Psoas muscle (tissue), 8 donors: Measurements from ENCODE around the gene TENM4. TPM values are rescaled to one million over a fixed set of nuclear protein-coding genes. Genes with fewer than 3 reads are reported as not detected.

Source experiments
- ATAC-seq, 4 donors: fragments of 200-7000 bp; cut with Tn5 transposase; one replicate each; pipeline ENCODE4 v1.9.1; 2020; ENCODE audit warnings: moderate library complexity in 3 of 4, mild to moderate bottlenecking in 2 of 4
- DNase-seq, 2 donors: peaks; one replicate each; pipeline ENCODE4 v3.0.0-alpha.2; 2020
- H3K27ac ChIP-seq: fragments of 200-600 bp; one replicate; pipeline ENCODE4 v1.8.0; 2022
- H3K27me3 ChIP-seq, 3 donors: fragments of 200-600 bp in 1 of 3; one replicate each; pipeline versions ENCODE4 v1.6.1 to v1.8.0; 2013 to 2022; ENCODE audit warnings: low read length in 2 of 3, mild to moderate bottlenecking in 2 of 3, moderate library complexity in 1 of 3; ENCODE audit not compliant: insufficient read depth in 3 of 3
- H3K36me3 ChIP-seq, 2 donors: fragments of 200-600 bp in 1 of 2; one replicate each; pipeline versions ENCODE4 v1.6.1 to v1.8.0; 2013 to 2022; ENCODE audit warnings: low read depth in 1 of 2, mild to moderate bottlenecking in 1 of 2, moderate library complexity in 1 of 2; ENCODE audit not compliant: insufficient read depth in 1 of 2
- H3K4me1 ChIP-seq: fragments of 200-600 bp; one replicate; pipeline ENCODE4 v1.8.0; 2022
- H3K4me3 ChIP-seq: fragments of 200-600 bp; one replicate; pipeline ENCODE4 v1.8.0; 2022; ENCODE audit warnings: mild to moderate bottlenecking
- H3K9me3 ChIP-seq: fragments of 200-600 bp; one replicate; pipeline ENCODE4 v1.8.0; 2022
- WGBS, 3 donors: extraction: QIAGEN DNeasy Blood & Tissue Kit; methylation state at CpG; one replicate each; pipeline versions ENCODE4 v1.1.6 to v1.1.7; 2013; 5-methylcytosine and 5-hydroxymethylcytosine counted together
- intact Hi-C, 2 donors: fragments of 100-400 bp; cut with DNase I; formaldehyde crosslinking; loops; one replicate each; pipeline versions ENCODE4 v1.11.0 to v1.14.2; 2022
- polyA plus RNA-seq, 3 donors: library from polyadenylated mRNA; stranded (reverse); fragments of 200-250 nt; gene quantifications; one replicate each; pipeline ENCODE4 v1.2.3, GENCODE V29; 2013
- total RNA-seq, 4 donors: library from RNA; stranded (reverse); fragmentation: NEBNext Ultra II Directional in 2 of 4; extraction: Animal tissue kit (Norgen Biotek cat#: 25700) in 2 of 4; gene quantifications; one replicate each; pipeline versions ENCODE4 v1.2.1 to v1.2.4, GENCODE V29; 2021 to 2023
- TF ChIP-seq, protein P1 (sequence below): fragments of 200-600 bp; IDR thresholded peaks from one replicate; pipeline ENCODE4 v1.8.0; 2022; ENCODE audit warnings: antibody characterized with exemption
- donor health status: healthy with polysubstance abuse.
- donor health status: DM: no; HTN: no; CAD: no; lungs with moderate emphysema.
- donor health status: Bipolar disorder and iron deficiency.
- donor health status: healthy.
- donor health status: DM: yes; HTN: yes; CAD: no.
- donor health status: DM: no; HTN: no; CAD: no.
- donor health status: DM: no; HTN: no; CAD: no.
- donor health status: DM: yes; HTN: yes; CAD: no.

Gene TENM4
- total and polyA plus RNA-seq, 7 donors = 0.05 to 1.7 (median 0.48) TPM

DNA sequence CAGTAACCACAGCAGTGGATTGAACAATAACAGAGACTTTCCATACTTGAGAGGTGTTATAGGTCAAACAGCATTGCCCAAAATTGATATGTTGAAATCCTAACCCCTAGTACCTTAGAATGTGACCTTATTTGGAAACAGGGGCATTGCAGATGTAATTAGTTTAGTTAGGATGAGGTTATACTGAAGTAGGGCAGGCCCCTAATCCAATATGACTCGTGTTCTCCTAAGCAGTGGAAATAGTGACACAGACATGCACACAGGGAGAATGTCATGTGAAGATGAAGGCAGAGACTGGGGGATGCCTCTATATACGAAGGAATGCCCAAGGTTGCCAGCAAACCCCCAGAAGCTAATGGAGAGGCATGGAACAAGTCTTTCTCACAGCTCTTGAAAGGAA lies 270.5 kb downstream of the TENM4 start:
- no peaks in the 10 kb centered on the region for H3K27me3 ChIP-seq
- no peak overlapping the region for H3K27ac ChIP-seq
- H3K36me3 ChIP-seq = no peaks in the 10 kb centered on the region
- ATAC-seq = no peak
- DNase-seq = no peak
- no peaks in the 10 kb centered on the region for H3K9me3 ChIP-seq
- WGBS, 3 donors = 74 to 92% (median 82%) methylated on average over 2 of the region's 2 CpGs
- intact Hi-C loops = no loop called here
- TF ChIP-seq, protein P1, sequence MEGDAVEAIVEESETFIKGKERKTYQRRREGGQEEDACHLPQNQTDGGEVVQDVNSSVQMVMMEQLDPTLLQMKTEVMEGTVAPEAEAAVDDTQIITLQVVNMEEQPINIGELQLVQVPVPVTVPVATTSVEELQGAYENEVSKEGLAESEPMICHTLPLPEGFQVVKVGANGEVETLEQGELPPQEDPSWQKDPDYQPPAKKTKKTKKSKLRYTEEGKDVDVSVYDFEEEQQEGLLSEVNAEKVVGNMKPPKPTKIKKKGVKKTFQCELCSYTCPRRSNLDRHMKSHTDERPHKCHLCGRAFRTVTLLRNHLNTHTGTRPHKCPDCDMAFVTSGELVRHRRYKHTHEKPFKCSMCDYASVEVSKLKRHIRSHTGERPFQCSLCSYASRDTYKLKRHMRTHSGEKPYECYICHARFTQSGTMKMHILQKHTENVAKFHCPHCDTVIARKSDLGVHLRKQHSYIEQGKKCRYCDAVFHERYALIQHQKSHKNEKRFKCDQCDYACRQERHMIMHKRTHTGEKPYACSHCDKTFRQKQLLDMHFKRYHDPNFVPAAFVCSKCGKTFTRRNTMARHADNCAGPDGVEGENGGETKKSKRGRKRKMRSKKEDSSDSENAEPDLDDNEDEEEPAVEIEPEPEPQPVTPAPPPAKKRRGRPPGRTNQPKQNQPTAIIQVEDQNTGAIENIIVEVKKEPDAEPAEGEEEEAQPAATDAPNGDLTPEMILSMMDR = no peak
- no peaks in the 10 kb centered on the region for H3K4me1 ChIP-seq
- H3K4me3 ChIP-seq = no peak overlapping the region

DNA sequence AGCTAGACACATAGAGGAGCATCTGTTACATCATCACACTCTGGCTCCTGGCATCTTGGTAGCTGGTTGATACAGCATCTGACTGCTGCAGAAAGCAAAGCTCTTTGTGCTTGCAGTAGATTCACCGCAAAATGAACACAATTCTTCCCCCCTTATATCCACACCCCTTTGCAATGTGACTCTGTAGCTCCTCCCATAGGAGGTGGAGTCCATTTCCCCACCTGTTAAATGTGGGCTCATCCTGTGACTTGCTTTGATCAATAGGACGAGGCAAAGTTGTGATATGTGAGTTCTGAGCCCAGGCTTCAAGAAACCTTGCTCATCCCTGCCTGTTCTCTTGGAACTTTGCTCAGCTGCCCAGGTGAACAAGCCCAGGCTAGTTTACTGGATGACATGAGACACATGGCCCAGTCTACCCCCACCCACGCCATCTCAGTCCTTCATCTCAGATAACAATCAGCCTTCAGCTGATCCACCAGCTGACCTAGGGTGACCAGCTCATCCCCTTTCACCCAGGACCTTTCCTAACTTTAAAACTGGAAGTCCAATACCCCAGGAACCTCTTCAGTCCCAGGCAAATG lies 272.2 kb downstream of the TENM4 start:
- Histone ChIP-seq H3K36me3 (no peaks in the 10 kb centered on the region), H3K4me3 (no peak overlapping the region), H3K27me3 (no peaks in the 10 kb centered on the region), H3K4me1 (no peaks in the 10 kb centered on the region), H3K9me3 (no peaks in the 10 kb centered on the region), H3K27ac (no peak overlapping the region)
- intact Hi-C loops = no loop called here
- WGBS, 3 donors = 28 to 59% (median 49%) methylated on average over 3 of the region's 3 CpGs
- ATAC-seq (no peak), DNase-seq (no peak)
- TF ChIP-seq, protein P1 = no peak

DNA sequence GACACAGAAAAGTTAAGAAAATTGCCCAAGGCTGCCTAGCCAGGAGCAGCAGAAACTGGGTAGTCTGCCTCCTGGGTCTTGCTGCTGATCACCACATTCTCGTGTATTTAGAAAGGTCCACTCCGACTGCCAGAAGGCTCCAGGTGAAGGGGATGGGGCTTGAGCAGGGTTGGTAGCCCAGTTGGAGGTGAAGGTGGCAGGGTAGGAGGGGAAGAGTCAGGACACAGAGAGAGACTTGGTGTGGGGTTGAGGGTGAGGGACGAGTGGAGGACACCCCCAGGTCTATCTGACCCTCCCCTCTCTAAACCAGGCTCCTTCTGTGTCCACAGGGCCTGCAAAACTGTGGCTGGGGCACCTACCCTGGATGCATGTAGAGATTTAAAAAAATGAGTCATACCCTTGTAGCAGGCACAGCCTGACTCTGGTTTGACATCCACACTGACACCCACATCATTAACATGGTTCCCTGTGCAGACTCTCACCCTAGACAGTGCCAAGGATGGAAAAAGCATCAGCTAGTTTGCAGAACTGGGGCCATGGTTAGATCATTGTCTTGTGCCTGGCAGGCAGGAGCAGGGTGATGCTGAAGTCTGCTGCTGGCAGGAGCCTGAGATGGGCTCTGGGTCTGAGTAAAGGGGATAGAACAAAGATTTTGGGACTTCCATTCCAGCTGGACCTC lies 273.2 kb downstream of the TENM4 start:
- no peak for ATAC-seq
- TF ChIP-seq, protein P1 = no peak
- Histone ChIP-seq H3K36me3 (no peaks in the 10 kb centered on the region), H3K4me1 (no peaks in the 10 kb centered on the region), H3K4me3 (no peak overlapping the region), H3K27me3 (no peaks in the 10 kb centered on the region), H3K27ac (no peak overlapping the region), H3K9me3 (no peaks in the 10 kb centered on the region)
- WGBS, 3 donors = 79 to 84% (median 83%) methylated on average over 3 of the region's 3 CpGs
- intact Hi-C loops = no loop called here
- DNase-seq = no peak

DNA sequence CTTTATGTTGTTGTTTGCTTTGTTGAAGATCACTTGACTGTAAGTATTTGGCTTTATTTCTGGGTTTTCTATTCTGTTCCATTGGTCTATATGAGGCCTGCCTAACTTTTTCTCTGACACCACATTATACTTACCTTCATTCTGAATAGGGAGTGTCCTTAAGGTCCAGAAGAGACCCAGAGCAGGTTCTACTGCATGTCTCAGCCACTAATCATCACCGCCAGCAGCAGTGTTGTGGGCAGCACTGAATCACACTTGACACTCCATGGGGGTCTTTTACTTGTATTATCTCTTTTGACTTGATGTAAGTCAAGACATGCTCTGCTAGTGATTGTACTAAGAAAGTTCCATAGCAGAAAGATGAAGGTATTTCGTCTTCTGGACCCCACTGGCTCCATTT lies 274.9 kb downstream of the TENM4 start:
- TF ChIP-seq, protein P1 = no peak
- no peaks in the 10 kb centered on the region for H3K9me3 ChIP-seq
- WGBS, 3 donors = 94 to 96% (median 95%) methylated on average over 2 of the region's 2 CpGs
- H3K4me3 ChIP-seq = no peak overlapping the region
- H3K4me1 ChIP-seq = no peaks in the 10 kb centered on the region
- DNase-seq = no peak
- no peak for ATAC-seq
- intact Hi-C loops = no loop called here
- H3K27me3 ChIP-seq = no peaks in the 10 kb centered on the region
- no peak overlapping the region for H3K27ac ChIP-seq
- no peaks in the 10 kb centered on the region for H3K36me3 ChIP-seq
